NCI-H510A (cell line): ENCODE measurements around the gene TMEM117.

ENCODE experiments used
- DNase-seq: peaks from one replicate; lab custom pipeline; 2025; lab: John Stamatoyannopoulos, UW

The TMEM117 gene

GRCh38 chr12:43964033-43964432 is 128.2 kb downstream of the TMEM117 start:
- no peak for DNase-seq

- DNase-seq, result no peak
Observed at GRCh38 chr12:43964961-43965360, 129.1 kb downstream of the TMEM117 start.

DNA sequence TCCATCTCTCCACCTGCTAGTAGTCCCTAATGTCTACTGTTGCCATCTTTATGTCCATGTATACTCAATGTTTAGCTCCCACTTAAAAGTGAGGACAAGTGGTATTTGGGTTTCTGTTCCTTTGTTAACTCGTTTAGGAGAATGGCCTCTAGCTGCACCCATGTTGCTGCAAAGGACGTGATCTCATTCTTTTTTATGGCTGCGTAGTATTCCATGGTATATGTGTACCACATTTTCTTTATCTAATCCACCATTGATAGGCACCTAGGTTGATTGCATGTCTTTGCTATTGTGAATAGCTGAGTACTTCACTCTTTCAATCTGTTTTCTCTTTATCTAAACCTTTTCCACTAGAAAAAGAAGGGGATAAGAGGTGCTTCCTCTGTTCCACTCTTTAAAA is 130.0 kb downstream of the TMEM117 start:
- no peak for DNase-seq

DNA sequence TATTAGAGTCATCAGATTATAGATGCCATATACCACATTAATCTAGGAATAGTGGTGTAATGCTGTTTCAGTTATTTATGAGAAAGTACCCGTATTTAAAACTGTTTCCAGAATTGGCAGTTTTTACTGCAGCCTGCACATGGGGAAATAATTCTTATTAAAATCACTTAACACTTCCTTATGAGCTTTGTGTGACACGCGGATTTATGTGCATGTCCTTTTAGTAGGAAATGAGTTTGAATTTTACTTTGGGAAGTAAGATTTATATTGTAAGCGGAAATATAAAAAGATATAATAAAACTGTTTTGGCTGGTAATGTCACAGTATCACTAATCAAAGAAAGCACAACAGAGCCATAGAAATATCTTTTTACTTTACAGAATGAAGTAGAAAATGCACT is 132.9 kb downstream of the TMEM117 start:
- DNase-seq, result no peak

GRCh38 chr12:43969882-43970281 is 134.0 kb downstream of the TMEM117 start:
- no peak for DNase-seq

DNA sequence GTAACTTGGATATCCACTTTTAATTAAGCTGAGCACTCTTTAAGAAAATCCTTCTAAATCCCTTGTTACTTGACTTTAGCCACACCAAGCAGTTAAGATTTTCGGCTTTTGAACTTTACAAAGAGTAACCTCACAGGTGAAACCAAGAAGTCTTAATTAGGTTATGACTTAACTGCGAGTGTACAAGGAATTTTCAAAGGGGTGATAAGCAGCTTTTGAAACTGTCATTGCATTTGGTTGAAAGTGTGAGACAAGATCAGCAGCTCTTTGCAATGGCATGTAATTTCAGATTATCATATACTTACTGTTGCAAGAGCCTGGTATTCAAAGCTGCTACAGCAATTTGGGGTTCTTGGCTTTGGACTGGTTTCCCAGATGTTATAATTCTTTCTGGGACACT is 137.5 kb downstream of the TMEM117 start:
- no peak for DNase-seq

DNA sequence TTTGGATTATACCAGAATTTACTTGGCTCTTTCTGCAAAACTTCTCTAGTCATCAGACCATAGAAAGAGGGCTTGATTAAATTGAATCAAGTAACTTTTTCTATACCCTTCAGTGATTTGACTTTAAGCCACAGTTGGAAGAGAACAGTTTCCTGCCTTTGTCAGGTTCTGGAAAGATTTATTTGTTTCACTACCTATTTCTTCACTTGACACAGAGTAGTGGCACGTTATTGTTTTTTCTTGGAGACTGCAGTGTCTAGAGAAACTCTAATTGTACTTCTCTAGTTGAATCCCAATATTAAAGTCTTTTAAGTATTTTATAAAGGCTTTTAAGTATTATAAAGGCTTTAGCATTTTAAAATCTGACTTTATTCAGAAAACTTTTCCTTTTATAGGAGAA is 138.1 kb downstream of the TMEM117 start:
- no peak for DNase-seq

GRCh38 chr12:43976027-43976426 is 140.1 kb downstream of the TMEM117 start:
- no peak for DNase-seq

DNA sequence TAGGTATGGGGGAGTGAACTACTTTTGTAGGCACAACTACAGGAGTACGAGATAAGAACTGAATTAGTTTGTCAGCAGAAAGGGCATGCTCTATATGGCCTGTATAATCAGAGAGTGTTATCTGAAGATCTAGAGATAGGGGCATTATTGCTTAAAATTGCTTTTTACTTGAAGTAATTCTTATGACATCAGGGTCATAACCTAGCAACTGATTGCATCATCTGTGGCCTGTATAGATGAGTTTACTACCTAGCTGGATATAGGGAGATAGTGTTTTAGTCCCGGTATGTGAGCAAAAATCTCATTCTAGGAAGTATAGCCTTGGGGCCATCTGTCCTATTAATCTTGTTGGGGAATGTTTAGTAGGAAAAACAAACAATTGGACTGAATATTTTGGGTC is 142.7 kb downstream of the TMEM117 start:
- DNase-seq, result no peak

- DNase-seq, result no peak
Observed at GRCh38 chr12:43979450-43979849, 143.6 kb downstream of the TMEM117 start.

GRCh38 chr12:43980627-43981191 is 144.8 kb downstream of the TMEM117 start:
- no peak for DNase-seq

DNA sequence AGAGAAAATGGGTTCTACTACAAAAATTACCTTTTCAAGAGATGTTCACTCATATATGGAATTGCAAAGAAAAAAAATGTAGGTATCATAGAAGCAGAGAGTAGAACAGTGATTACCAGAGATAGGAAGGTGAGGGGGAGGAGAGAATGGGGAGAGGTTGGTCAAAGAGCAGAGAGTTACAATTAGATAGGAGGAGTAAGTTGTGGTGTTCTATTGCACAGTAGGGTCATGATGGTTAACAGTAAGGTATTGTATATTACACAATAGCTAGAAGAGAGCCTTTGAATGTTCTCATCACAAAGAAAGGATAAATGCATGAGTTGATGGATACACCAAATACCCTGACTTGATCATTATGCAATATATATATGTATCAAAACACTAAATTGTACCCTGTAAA is 145.8 kb downstream of the TMEM117 start:
- DNase-seq, result no peak

GRCh38 chr12:43982544-43982943 is 146.7 kb downstream of the TMEM117 start:
- no peak for DNase-seq

GRCh38 chr12:43988838-43989560 is 153.1 kb downstream of the TMEM117 start:
- DNase-seq, result no peak

DNA sequence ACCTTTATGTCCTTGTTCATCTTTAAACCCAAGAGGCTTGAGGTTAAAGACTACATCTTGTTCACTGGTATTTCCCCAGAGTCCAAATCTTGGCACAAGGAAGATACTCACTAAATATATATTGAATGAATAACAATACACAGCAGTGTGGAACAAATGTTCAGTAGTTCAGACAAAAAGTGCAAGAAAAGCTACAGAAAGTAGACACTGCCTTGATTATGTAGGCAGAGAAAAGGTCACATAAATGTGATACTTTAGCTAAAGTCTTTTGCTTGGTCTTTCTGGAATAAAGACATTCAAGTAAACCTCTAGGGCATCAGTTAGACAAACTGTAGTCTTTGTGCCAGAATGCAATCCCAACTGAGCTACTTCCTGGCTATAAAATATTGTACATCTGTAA is 157.0 kb downstream of the TMEM117 start:
- no peak for DNase-seq

- DNase-seq, result no peak
Observed at GRCh38 chr12:44000309-44000952, 164.6 kb downstream of the TMEM117 start.

DNA sequence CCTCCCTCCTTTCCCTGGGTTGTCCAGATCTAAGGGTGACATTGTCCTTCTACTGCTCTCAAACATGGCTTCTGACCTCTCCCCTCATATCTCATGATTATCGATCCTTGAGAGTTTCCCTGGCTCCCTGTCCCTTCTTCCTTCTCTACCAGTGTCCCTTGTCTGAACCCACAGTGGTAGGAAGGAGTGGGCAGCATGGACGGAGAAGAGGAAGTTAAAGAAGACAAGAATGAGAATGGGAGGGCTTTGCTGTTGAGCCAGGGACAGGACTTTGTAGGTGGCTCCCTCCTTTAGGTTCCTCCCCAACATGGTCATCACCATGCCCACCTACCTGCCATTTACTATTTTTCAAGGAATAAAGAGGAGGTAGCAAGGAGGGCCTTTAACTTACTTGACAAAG is 166.7 kb downstream of the TMEM117 start:
- DNase-seq, result no peak

DNA sequence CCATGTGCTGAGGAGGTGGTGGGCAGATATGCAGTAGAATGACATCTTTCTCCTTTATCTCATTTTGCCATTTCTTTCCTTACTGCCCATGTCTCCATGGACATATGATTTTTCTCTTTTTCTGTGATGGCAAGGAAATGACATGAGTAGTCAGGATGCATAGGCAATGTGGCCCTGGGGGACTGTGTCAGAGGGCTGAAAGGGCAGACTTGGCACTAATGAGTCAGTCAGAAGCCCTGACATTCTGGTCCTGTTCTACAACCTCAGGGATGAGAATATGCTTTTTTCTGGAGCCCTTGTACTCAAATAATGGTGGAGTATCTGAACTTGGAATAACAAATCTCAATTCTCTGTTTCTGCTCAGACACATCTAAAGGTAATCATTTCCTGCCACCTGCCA is 167.8 kb downstream of the TMEM117 start:
- no peak for DNase-seq

DNA sequence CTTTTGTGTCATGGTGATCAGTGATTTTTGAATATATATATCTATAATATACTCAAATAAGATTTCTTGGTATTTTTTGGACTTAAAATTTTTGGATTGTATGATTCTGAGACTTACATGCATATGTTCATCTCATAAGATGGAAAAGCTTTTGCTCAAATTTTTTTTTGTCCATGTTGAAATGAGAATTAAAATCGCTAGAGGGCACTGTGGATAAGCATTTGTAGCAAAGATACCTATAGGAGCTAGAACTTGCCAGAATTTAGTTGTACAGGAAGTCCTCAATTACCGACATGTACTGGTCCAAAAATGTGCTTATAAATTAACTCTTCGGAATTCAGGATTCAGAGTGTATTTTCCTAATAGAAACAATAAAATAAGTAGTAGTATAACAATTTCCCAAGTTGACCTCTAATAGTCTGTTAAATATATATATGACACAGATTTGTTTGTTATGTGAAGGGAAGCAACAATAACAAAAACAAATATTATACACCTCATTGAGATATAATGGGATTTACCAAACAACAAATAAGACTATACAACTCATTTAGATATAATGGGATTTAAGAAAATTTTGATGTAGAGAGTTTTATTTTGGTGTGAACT is 179.6 kb downstream of the TMEM117 start:
- no peak for DNase-seq

DNA sequence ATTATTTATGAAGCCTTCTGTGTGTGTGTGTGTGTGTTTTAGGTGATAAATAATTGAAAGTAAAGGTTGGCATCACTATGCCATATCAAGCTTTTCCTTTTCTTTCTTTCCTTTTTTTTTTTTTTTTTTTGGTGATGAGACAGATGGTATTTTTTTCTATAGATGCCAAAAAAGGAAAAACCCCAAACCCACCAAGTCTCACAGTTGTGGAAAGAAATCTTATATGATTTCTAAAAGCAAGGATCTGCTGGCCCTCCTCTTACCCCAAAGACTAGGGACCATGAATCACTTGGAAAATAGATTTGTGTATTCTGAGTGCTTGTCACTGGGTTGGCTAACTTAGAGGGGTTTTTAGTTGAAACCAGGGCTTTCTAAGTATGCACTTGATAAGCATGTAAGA is 181.3 kb downstream of the TMEM117 start:
- DNase-seq, result no peak

GRCh38 chr12:44019118-44019517 is 183.2 kb downstream of the TMEM117 start:
- no peak for DNase-seq

GRCh38 chr12:44020555-44020954 is 184.7 kb downstream of the TMEM117 start:
- DNase-seq, result no peak

DNA sequence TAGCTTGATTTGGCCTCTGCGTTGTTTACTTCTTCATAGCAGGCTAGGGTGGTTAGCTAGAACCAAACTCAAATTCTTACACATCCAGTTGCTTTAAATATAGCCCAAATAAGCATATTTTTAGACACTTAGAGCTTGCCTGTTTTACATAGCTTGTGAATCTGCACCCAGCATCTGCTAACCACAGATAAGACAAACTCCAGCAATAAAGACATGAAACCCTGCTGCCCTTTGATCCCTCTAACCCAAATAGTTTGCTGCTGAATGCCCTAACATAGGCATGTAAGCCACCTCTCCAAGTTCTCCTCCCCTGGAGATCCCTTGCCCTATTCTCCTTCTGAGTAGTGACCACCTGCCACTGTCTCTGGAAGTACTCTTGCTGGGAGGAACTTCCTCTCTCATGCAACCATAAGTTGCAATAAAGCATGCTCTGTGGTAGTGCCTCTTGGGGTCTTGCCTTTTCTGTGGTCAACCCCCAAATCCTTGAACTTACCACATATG is 185.6 kb downstream of the TMEM117 start:
- no peak for DNase-seq
